Measurements from ENCODE around the gene HOXB13. TPM values are rescaled to one million over a fixed set of nuclear protein-coding genes. Genes with fewer than 3 reads are reported as not detected.

HOXB13 gene
- total RNA-seq, 4 donors from 2014 or later, result not detected

DNA sequence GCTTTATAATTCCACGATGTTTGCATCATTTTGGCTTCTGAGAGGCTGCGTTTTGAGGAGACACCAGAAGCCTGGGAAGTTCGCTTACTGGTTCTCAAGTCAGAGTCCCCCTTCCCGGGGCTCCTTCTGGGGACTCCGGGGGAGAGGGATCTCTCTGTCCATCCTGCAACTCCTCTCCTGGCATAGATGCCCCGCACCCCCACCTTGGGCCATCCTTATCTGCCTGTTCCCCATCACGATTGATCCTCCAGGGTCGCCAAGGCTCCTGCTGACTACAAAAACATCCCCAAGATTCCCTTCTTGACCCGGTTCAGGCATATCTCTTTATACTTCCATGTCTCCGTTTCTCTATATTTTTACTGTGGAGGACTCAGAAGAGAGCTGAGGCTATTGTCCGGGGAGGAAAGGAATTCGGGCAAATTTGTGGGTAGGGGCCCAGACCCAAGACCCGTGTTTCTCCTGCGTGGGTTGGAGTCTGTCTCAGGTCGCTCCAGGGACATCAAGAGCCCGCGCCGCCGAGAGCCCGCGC lies 18.4 kb upstream of the HOXB13 start:
- no peak for TF ChIP-seq POLR2A (IDR thresholded peaks at IDR 0.05)
- TF ChIP-seq, protein P1, sequence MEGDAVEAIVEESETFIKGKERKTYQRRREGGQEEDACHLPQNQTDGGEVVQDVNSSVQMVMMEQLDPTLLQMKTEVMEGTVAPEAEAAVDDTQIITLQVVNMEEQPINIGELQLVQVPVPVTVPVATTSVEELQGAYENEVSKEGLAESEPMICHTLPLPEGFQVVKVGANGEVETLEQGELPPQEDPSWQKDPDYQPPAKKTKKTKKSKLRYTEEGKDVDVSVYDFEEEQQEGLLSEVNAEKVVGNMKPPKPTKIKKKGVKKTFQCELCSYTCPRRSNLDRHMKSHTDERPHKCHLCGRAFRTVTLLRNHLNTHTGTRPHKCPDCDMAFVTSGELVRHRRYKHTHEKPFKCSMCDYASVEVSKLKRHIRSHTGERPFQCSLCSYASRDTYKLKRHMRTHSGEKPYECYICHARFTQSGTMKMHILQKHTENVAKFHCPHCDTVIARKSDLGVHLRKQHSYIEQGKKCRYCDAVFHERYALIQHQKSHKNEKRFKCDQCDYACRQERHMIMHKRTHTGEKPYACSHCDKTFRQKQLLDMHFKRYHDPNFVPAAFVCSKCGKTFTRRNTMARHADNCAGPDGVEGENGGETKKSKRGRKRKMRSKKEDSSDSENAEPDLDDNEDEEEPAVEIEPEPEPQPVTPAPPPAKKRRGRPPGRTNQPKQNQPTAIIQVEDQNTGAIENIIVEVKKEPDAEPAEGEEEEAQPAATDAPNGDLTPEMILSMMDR (IDR thresholded peaks at IDR 0.05 in 4 of 5, conservative IDR thresholded peaks at IDR 0.05 in 1 of 5), result no peak
- DNase-seq (no peak), ATAC-seq (no peak)
- no peaks in the 10 kb centered on the region for H3K4me1 ChIP-seq
- H3K9me3 ChIP-seq, result no peaks in the 10 kb centered on the region
- H3K4me3 ChIP-seq, result no peak overlapping the region
- H3K27ac ChIP-seq, result no peak overlapping the region
- intact Hi-C loops (cut with DNase I; ENCODE audit: low total_unique reads) (no loop called here), in situ Hi-C loops (cut with MboI; ENCODE audit: low sequenced_read_pairs in 4 of 4) (loop anchor here in 2 of 4 donors (25.0 kb wide), 3 partner anchors 110 to 265 kb away; partner anchors contain the start of genes HOXB9 (in 1 of the 2) and IGF2BP1 (in 1 of the 2))
- peaks cover 97 to 100% (median 99%) of the 10 kb centered on the region in 3 donors for H3K27me3 ChIP-seq
- no peaks in the 10 kb centered on the region for H3K36me3 ChIP-seq

GRCh38 chr17:48745381-48746275 lies 17.1 kb upstream of the HOXB13 start:
- H3K4me1 ChIP-seq, result no peaks in the 10 kb centered on the region
- no peaks in the 10 kb centered on the region for H3K9me3 ChIP-seq
- in situ Hi-C loops (cut with MboI; ENCODE audit: low sequenced_read_pairs in 4 of 4) (loop anchor here in 2 of 4 donors (25.0 kb wide), 3 partner anchors 108 to 267 kb away; partner anchors contain the start of genes HOXB9 (in 1 of the 2) and IGF2BP1 (in 1 of the 2)), intact Hi-C loops (cut with DNase I; ENCODE audit: low total_unique reads) (no loop called here)
- H3K27ac ChIP-seq, result no peak overlapping the region
- TF ChIP-seq POLR2A (IDR thresholded peaks at IDR 0.05), result no peak
- TF ChIP-seq, protein P1 (IDR thresholded peaks at IDR 0.05 in 4 of 5, conservative IDR thresholded peaks at IDR 0.05 in 1 of 5), result no peak
- no peaks in the 10 kb centered on the region for H3K36me3 ChIP-seq
- H3K4me3 ChIP-seq, result no peak overlapping the region
- DNase-seq (no peak), ATAC-seq (no peak)
- H3K27me3 ChIP-seq, result peaks cover 97 to 100% (median 99%) of the 10 kb centered on the region in 3 donors

GRCh38 chr17:48740537-48740936 lies 12.0 kb upstream of the HOXB13 start:
- no peak for TF ChIP-seq POLR2A (IDR thresholded peaks at IDR 0.05)
- TF ChIP-seq, protein P1 (IDR thresholded peaks at IDR 0.05 in 4 of 5, conservative IDR thresholded peaks at IDR 0.05 in 1 of 5), result no peak
- intact Hi-C loops (cut with DNase I; ENCODE audit: low total_unique reads) (no loop called here), in situ Hi-C loops (cut with MboI; ENCODE audit: low sequenced_read_pairs in 4 of 4) (loop anchor here in 2 of 4 donors (25.0 kb wide), 3 partner anchors 103 to 272 kb away; partner anchors contain the start of genes HOXB9 (in 1 of the 2) and IGF2BP1 (in 1 of the 2))
- Histone ChIP-seq H3K9me3 (no peaks in the 10 kb centered on the region), H3K27me3 (peaks cover 95 to 98% (median 97%) of the 10 kb centered on the region in 3 donors), H3K36me3 (no peaks in the 10 kb centered on the region), H3K4me3 (no peak overlapping the region), H3K27ac (no peak overlapping the region), H3K4me1 (no peaks in the 10 kb centered on the region)
- no peak for DNase-seq
- no peak for ATAC-seq

DNA sequence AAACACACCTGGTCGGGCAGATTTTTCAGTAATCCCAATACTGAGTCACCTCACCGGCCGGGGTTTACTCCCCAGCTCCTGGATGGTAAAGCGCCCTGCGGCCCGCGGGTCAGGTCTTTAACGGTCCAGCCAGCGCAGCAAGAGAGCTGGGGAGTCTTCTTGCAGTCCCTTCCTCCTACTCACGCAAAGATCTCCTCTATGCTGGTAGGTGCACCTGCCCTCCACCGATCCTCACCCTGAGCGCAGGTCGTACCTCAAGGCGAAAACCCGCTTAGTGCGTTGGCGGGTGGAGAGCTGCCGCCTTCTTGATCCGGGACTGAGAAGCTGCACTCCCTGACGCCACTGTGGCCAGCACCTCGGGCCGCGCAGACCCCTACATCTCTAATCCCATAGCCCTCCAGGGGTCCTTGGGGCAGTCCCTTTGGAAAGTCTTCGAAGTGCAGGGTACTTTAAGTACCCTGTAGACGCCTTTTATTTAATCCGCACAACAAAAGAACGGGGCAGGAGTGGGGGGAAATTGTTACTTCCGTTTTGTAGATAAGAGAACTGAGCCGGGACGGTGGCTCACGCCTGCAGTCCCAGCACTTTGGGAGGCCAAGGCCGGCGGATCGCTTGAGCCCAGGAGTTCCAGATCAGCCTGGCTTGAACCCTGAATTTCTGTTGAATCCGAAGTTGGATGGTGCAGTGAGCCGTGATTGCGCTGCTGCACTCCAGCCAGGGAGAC lies 10.4 kb upstream of the HOXB13 start:
- Histone ChIP-seq H3K4me3 (no peak overlapping the region), H3K27ac (no peak overlapping the region), H3K27me3 (peaks cover 96 to 98% (median 97%) of the 10 kb centered on the region in 3 donors), H3K4me1 (no peaks in the 10 kb centered on the region), H3K36me3 (no peaks in the 10 kb centered on the region), H3K9me3 (no peaks in the 10 kb centered on the region)
- DNase-seq, result no peak
- in situ Hi-C loops (cut with MboI; ENCODE audit: low sequenced_read_pairs in 4 of 4) (loop anchor here in 2 of 4 donors (25.0 kb wide), 3 partner anchors 102 to 273 kb away; partner anchors contain the start of genes HOXB9 (in 1 of the 2) and IGF2BP1 (in 1 of the 2)), intact Hi-C loops (cut with DNase I; ENCODE audit: low total_unique reads) (no loop called here)
- TF ChIP-seq, protein P1 (IDR thresholded peaks at IDR 0.05 in 4 of 5, conservative IDR thresholded peaks at IDR 0.05 in 1 of 5), result no peak
- no peak for TF ChIP-seq POLR2A (IDR thresholded peaks at IDR 0.05)
- ATAC-seq, result no peak
